ENCODE measurements around the gene ALDH1A2.

- TF ChIP-seq CTCF (optimal IDR thresholded peaks at IDR 0.05 in 1 of 3, IDR thresholded peaks at IDR 0.05 in 1 of 3, conservative IDR thresholded peaks at IDR 0.05 in 1 of 3; ENCODE audit: extremely low read depth in 1 of 3, insufficient read depth in 2 of 3, low read length in 3 of 3) (no peak), EZH2 (IDR thresholded peaks at IDR 0.05; ENCODE audit: low read length) (no peak)
These were observed 28.9 kb downstream of the ALDH1A2 start for GRCh38 chr15:58036579-58036978.

All from keratinocyte (primary cell).